HepG2 (cell line): ENCODE measurements around the gene WDR37. TPM values are rescaled to one million over a fixed set of nuclear protein-coding genes. Genes with fewer than 3 reads are reported as not detected.

Experiments
- ATAC-seq: fragments of 200-7000 bp; cut with Tn5 transposase; 3 replicates; pipeline ENCODE4 v1.9.1; 2020; ENCODE audit warnings: mild to moderate bottlenecking, moderate library complexity
- BruUV-seq: library from RNA; stranded (reverse); fragments of 400-500 nt; replicated peaks from 2 replicates; lab custom pipeline; 2021; lab: Mats Ljungman, UMichigan
- CTCF ChIA-PET: fragments of 300-600 bp; formaldehyde crosslinking; extraction: SDS; loops from one replicate; lab custom pipeline; 2021; ENCODE audit warnings: low total read pairs, inconsistent platforms, low intra/inter-chr PET ratio; lab: Yijun Ruan, JAX
- POLR2A ChIA-PET: fragments of 350-600 bp; sonication (Branson Sonifier 250); formaldehyde crosslinking; loops from one replicate; lab custom pipeline; 2020; ENCODE audit warnings: antibody characterized with exemption, inconsistent platforms; lab: Yijun Ruan, JAX
- DNase-seq: peaks from one replicate; pipeline ENCODE4 v3.0.0-alpha.2; 2015; ENCODE audit warnings: low spot score
- FAIRE-seq: peaks from 3 replicates; lab custom pipeline; 2011; peaks lifted over from hg19 to GRCh38; lab: Jason Lieb, UNC
- H2AFZ ChIP-seq: one replicate; pipeline ENCODE4 v1.6.1; 2011; ENCODE audit warnings: low read length, inconsistent platforms
- H3K27ac ChIP-seq: fragments of 300-600 bp; 3 replicates; pipeline ENCODE4 v1.8.0; 2011; ENCODE audit warnings: mixed run types, mild to moderate bottlenecking, mixed read lengths, low read length, inconsistent platforms; ENCODE audit not compliant: insufficient read depth; ENCODE audit errors: extremely low read length
- H3K27me3 ChIP-seq, 2 experiments: fragments of 200-600 bp in 1 of 2; 2 replicates in 1 of 2; 3 replicates in 1 of 2; pipeline versions ENCODE4 v1.6.0 to v1.8.0; 2011; ENCODE audit warnings: low read length in 2 of 2, mild to moderate bottlenecking in 2 of 2, moderate library complexity in 2 of 2, inconsistent platforms in 1 of 2; ENCODE audit not compliant: insufficient read depth in 2 of 2, control insufficient read depth in 1 of 2
- H3K36me3 ChIP-seq, 2 experiments: fragments of 200-600 bp in 1 of 2; replicated peaks in 1 of 2; 2 replicates in 1 of 2; 3 replicates in 1 of 2; pipeline versions ENCODE4 v1.5.1 to v1.8.0; 2011; ENCODE audit warnings: low read length in 2 of 2, inconsistent platforms in 1 of 2; ENCODE audit not compliant: insufficient read depth in 2 of 2, control insufficient read depth in 1 of 2
- H3K4me1 ChIP-seq: 2 replicates; pipeline ENCODE4 v1.5.1; 2012; ENCODE audit warnings: low read length, inconsistent platforms; ENCODE audit not compliant: insufficient read depth
- H3K4me2 ChIP-seq: 2 replicates; pipeline ENCODE4 v1.6.0; 2011; ENCODE audit warnings: low read depth, low read length, inconsistent platforms
- H3K4me3 ChIP-seq, 3 experiments: fragments of 200-600 bp in 1 of 3; sonication (generic), shearing (Covaris generic) in 1 of 3; replicated peaks in 1 of 3; 2 replicates each; pipeline ENCODE4 v1.5.1; 2011 to 2016; ENCODE audit warnings: low read length in 3 of 3, inconsistent platforms in 2 of 3, low read depth in 2 of 3, mild to moderate bottlenecking in 2 of 3, control low read depth in 1 of 3, mixed read lengths in 1 of 3; ENCODE audit not compliant: insufficient read depth in 1 of 3
- H3K79me2 ChIP-seq: one replicate; pipeline ENCODE4 v1.6.1; 2011; ENCODE audit warnings: low read length, inconsistent platforms; ENCODE audit not compliant: insufficient read depth
- H3K9ac ChIP-seq: 2 replicates; pipeline ENCODE4 v1.6.0; 2011; ENCODE audit warnings: mild to moderate bottlenecking, low read depth, low read length, inconsistent platforms; ENCODE audit not compliant: insufficient read depth
- H3K9me3 ChIP-seq: 2 replicates; pipeline ENCODE4 v1.5.1; 2012; ENCODE audit warnings: mild to moderate bottlenecking, low read length
- H4K20me1 ChIP-seq: 2 replicates; pipeline ENCODE4 v1.6.0; 2011; ENCODE audit warnings: inconsistent platforms, mild to moderate bottlenecking, low read length, moderate library complexity; ENCODE audit not compliant: insufficient read depth
- AHR ChIP-seq: IDR thresholded peaks from 2 replicates; pipeline ENCODE4 v1.6.1; 2018; ENCODE audit warnings: missing genetic modification reagents, missing compliant biosample characterization
- FOXK2 ChIP-seq: fragments of 450-650 bp; IDR thresholded peaks from 2 replicates; pipeline ENCODE4 v1.6.1; 2016
- HOXA3 ChIP-seq: sonication (generic); formaldehyde crosslinking; IDR thresholded peaks from 2 replicates; pipeline ENCODE4 v1.5.0; 2020; ENCODE audit warnings: missing genetic modification reagents
- MED13 ChIP-seq: sonication (generic); formaldehyde crosslinking; IDR thresholded peaks from 2 replicates; pipeline ENCODE4 v1.5.0; 2020; ENCODE audit warnings: missing genetic modification reagents
- PRPF4 ChIP-seq: fragments of 200-400 bp; formaldehyde crosslinking; IDR thresholded peaks from 2 replicates; pipeline ENCODE4 v1.6.1; 2016; ENCODE audit warnings: low read length, low read depth; ENCODE audit not compliant: poor library complexity, severe bottlenecking
- RELA ChIP-seq: sonication (generic); formaldehyde crosslinking; IDR thresholded peaks from 2 replicates; pipeline ENCODE4 v1.4.0; 2020; ENCODE audit warnings: missing genetic modification reagents
- SATB2 ChIP-seq: sonication (generic); formaldehyde crosslinking; IDR thresholded peaks from 2 replicates; pipeline ENCODE4 v1.5.0; 2020; ENCODE audit warnings: missing genetic modification reagents
- U2AF1 ChIP-seq: fragments of 200-400 bp; formaldehyde crosslinking; optimal IDR thresholded peaks from 2 replicates; pipeline ENCODE3; 2017; ENCODE audit warnings: mild to moderate bottlenecking, low read depth, low read length
- ZC3H13 ChIP-seq: sonication (generic); formaldehyde crosslinking; IDR thresholded peaks from 2 replicates; pipeline ENCODE4 v1.8.1; 2023; ENCODE audit warnings: mild to moderate bottlenecking, missing genetic modification reagents, moderate library complexity
- ZNF34 ChIP-seq: sonication (generic); formaldehyde crosslinking; IDR thresholded peaks from 2 replicates; pipeline ENCODE4 v1.4.0; 2020; ENCODE audit warnings: mild to moderate bottlenecking, missing genetic modification reagents, borderline replicate concordance
- ZNF83 ChIP-seq: sonication (generic); formaldehyde crosslinking; IDR thresholded peaks from 2 replicates; pipeline ENCODE4 v1.4.0; 2020; ENCODE audit warnings: missing genetic modification reagents, mild to moderate bottlenecking, borderline replicate concordance
- WGBS: methylation state at CpG from one replicate; pipeline ENCODE4 v1.1.6; 2017; ENCODE audit warnings: low lambda C conversion rate; 5-methylcytosine and 5-hydroxymethylcytosine counted together
- in situ Hi-C: cut with HindIII; loops from 2 replicates; pipeline ENCODE4 v1.10.0; 2017; ENCODE audit warnings: low pct_unique_long_range_greater_than_20kb; ENCODE audit not compliant: extremely low pct_ligation_motif_present
- intact Hi-C: fragments of 100-400 bp; cut with micrococcal nuclease; formaldehyde crosslinking; loops from one replicate; pipeline ENCODE4 v1.10.0; 2022; ENCODE audit not compliant: unreplicated experiment
- polyA plus RNA-seq, 8 experiments: library from polyadenylated mRNA; depleted of rRNA in 3 of 8; stranded (reverse) in 7 of 8; unstranded in 1 of 8; fragments of >200 nt; fragmentation: Illumina TruSeq in 4 of 8; extraction: Trizol in 4 of 8; gene quantifications; 2 replicates each; pipeline versions ENCODE4 v1.2.1 to v1.2.3, GENCODE V29; 2011 to 2016; ENCODE audit warnings: low read depth in 4 of 8, missing spikeins in 1 of 8, mixed read lengths in 1 of 8; ENCODE audit not compliant: insufficient read depth in 1 of 8
- total RNA-seq, 5 experiments: library from RNA; depleted of rRNA; stranded (reverse); fragments of >200 nt; fragmentation: Illumina TruSeq; extraction: Trizol; gene quantifications; 2 replicates each; pipeline ENCODE4 v1.2.3, GENCODE V29; 2016; ENCODE audit warnings: low read depth in 1 of 5
- TF ChIP-seq, protein P1 (sequence below): sonication (generic); formaldehyde crosslinking; IDR thresholded peaks from 2 replicates; pipeline ENCODE4 v1.4.0; 2020; ENCODE audit warnings: mild to moderate bottlenecking, missing genetic modification reagents
- TF ChIP-seq, protein P2 (sequence below): sonication (generic); formaldehyde crosslinking; IDR thresholded peaks from 2 replicates; pipeline ENCODE4 v1.5.0; 2020; ENCODE audit warnings: missing genetic modification reagents
- TF ChIP-seq, protein P3 (sequence below): sonication (generic); formaldehyde crosslinking; IDR thresholded peaks from 2 replicates; pipeline ENCODE4 v1.8.1; 2023; ENCODE audit warnings: missing genetic modification reagents, mild to moderate bottlenecking, borderline replicate concordance
- TF ChIP-seq, protein P4 (sequence below): sonication (generic); formaldehyde crosslinking; IDR thresholded peaks from 2 replicates; pipeline ENCODE4 v1.4.0; 2020; ENCODE audit warnings: missing genetic modification reagents; ENCODE audit errors: not compliant biosample characterization
- TF ChIP-seq, protein P5 (sequence below): sonication (generic); formaldehyde crosslinking; IDR thresholded peaks from 2 replicates; pipeline ENCODE4 v1.4.0; 2020; ENCODE audit warnings: missing genetic modification reagents

Gene WDR37
- total and polyA plus RNA-seq, 2 of the 13 experiments (the other 11 are each of a cell fraction or from before 2014, with no cell fraction given): 5.9 to 7.5 TPM

DNA sequence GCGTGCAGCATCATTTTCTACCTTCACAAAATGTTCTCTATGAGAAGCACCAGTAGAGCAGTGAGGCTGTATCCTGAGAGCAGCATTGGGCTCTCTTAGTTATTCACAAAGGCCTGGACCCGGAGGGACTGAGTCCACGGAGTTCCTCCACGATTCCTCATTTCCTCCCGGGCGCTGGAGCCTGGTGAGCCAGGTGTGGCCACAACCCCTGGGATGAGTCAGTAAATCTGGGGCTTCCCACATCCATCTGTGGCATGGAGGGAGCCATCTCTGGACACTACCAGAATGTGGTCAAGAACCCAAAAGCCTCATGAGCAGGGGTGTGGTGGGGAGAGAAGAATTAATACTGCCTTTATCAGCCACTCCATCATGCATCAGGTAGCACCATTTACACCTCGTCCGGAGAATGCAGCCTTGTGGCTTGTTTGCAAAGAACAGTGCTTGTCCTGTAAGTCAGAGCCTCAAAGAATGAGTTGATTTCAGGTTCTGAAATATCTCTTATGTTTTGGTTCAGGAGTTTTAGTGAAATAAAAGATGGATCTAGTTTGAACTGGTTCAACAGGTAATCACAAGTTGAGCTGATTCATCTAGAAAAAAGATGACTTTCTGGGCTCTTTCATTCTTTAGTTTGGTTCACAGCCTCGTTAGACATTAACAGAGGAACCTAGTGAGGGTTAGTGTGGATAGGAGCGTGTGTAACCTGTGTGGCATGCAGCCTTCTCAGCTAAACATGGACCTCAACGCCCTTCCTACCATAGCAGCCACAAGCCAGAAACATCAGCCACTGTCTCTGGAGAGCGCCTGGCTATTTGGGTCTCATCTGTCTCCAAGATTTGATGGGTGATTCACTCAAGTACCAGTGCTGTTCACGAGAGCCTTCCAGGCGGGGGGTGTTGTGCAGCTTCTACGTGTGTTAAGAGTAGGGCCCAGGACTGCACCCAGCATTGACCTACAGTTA, 95.2 kb downstream of the WDR37 start:
- FAIRE-seq (no peak), ATAC-seq (peak; percentile 42; the same call in 1 of the 3 replicates), DNase-seq (no peak)
- H3K4me3 ChIP-seq: no peak overlapping the region
- 18% methylated on average over 14 of the region's 15 CpGs for WGBS
- intact Hi-C loops: no loop called here
- H3K27me3 ChIP-seq: peaks cover 5 to 47% of the 10 kb centered on the region in 2 experiments; a peak in 4 of 5 replicates
- no TSS peak for BruUV-seq
- H3K9ac ChIP-seq: no peak overlapping the region
- no peaks in the 10 kb centered on the region for H3K4me1 ChIP-seq
- ChIA-PET POLR2A (no interaction called here), CTCF (no interaction called here)
- in situ Hi-C loops: no loop called here
- no peak overlapping the region for H3K27ac ChIP-seq
- H3K36me3 ChIP-seq: no peaks in the 10 kb centered on the region
- no peak overlapping the region for H3K4me2 ChIP-seq
- no peak overlapping the region for H2AFZ ChIP-seq
- no peaks in the 10 kb centered on the region for H3K79me2 ChIP-seq
- no peaks in the 10 kb centered on the region for H4K20me1 ChIP-seq
- H3K9me3 ChIP-seq: peaks cover 5% of the 10 kb centered on the region; the same call in 1 of the 2 replicates
- TF ChIP-seq RELA (CRISPR knock-in tag) (no peak), ZNF34 (CRISPR knock-in tag) (no peak), ZC3H13 (no peak), U2AF1 (no peak), SATB2 (CRISPR knock-in tag) (no peak), AHR (no peak), PRPF4 (no peak), FOXK2 (no peak), MED13 (CRISPR knock-in tag) (no peak), HOXA3 (CRISPR knock-in tag) (no peak), ZNF83 (CRISPR knock-in tag) (no peak)
- TF ChIP-seq, protein P1, sequence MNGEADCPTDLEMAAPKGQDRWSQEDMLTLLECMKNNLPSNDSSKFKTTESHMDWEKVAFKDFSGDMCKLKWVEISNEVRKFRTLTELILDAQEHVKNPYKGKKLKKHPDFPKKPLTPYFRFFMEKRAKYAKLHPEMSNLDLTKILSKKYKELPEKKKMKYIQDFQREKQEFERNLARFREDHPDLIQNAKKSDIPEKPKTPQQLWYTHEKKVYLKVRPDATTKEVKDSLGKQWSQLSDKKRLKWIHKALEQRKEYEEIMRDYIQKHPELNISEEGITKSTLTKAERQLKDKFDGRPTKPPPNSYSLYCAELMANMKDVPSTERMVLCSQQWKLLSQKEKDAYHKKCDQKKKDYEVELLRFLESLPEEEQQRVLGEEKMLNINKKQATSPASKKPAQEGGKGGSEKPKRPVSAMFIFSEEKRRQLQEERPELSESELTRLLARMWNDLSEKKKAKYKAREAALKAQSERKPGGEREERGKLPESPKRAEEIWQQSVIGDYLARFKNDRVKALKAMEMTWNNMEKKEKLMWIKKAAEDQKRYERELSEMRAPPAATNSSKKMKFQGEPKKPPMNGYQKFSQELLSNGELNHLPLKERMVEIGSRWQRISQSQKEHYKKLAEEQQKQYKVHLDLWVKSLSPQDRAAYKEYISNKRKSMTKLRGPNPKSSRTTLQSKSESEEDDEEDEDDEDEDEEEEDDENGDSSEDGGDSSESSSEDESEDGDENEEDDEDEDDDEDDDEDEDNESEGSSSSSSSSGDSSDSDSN (CRISPR knock-in tag): no peak
- TF ChIP-seq, protein P2, sequence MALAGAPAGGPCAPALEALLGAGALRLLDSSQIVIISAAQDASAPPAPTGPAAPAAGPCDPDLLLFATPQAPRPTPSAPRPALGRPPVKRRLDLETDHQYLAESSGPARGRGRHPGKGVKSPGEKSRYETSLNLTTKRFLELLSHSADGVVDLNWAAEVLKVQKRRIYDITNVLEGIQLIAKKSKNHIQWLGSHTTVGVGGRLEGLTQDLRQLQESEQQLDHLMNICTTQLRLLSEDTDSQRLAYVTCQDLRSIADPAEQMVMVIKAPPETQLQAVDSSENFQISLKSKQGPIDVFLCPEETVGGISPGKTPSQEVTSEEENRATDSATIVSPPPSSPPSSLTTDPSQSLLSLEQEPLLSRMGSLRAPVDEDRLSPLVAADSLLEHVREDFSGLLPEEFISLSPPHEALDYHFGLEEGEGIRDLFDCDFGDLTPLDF (CRISPR knock-in tag): no peak
- TF ChIP-seq, protein P3, sequence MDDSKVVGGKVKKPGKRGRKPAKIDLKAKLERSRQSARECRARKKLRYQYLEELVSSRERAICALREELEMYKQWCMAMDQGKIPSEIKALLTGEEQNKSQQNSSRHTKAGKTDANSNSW: no peak
- TF ChIP-seq, protein P4, sequence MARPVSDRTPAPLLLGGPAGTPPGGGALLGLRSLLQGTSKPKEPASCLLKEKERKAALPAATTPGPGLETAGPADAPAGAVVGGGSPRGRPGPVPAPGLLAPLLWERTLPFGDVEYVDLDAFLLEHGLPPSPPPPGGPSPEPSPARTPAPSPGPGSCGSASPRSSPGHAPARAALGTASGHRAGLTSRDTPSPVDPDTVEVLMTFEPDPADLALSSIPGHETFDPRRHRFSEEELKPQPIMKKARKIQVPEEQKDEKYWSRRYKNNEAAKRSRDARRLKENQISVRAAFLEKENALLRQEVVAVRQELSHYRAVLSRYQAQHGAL (CRISPR knock-in tag): no peak
- TF ChIP-seq, protein P5, sequence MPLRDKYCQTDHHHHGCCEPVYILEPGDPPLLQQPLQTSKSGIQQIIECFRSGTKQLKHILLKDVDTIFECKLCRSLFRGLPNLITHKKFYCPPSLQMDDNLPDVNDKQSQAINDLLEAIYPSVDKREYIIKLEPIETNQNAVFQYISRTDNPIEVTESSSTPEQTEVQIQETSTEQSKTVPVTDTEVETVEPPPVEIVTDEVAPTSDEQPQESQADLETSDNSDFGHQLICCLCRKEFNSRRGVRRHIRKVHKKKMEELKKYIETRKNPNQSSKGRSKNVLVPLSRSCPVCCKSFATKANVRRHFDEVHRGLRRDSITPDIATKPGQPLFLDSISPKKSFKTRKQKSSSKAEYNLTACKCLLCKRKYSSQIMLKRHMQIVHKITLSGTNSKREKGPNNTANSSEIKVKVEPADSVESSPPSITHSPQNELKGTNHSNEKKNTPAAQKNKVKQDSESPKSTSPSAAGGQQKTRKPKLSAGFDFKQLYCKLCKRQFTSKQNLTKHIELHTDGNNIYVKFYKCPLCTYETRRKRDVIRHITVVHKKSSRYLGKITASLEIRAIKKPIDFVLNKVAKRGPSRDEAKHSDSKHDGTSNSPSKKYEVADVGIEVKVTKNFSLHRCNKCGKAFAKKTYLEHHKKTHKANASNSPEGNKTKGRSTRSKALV (CRISPR knock-in tag): no peak
